ENCODE measurements around the gene GNA14.
"Not testable (repeated sequence)": the region's sequence is repeated elsewhere in the genome, so short reads cannot be mapped to it uniquely, and the experiment has no call there.

The GNA14 gene

DNA sequence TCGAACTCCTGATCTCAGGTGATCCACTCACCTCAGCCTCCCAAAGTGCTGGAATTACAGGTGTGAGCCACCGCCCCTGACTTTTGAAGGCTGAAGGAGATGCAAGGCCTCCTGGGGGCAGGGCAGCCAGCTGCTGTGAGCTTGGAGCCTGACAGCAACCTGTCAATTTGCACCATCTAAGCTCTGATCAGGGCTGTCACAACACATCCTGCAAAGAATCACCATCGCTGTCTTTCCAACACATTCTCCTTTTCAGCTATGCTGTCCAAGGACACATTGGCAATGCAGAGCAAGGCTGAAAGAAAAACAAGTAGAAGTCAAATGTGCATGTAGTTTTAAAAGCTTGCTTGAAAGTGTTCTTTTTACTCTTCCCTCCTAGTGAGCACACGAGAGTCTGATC is 54.6 kb downstream of the GNA14 start:
- Histone ChIP-seq H3K27me3 (ENCODE audit: control insufficient read depth in 2 of 2, insufficient read depth in 2 of 2, low read length in 2 of 2) (no peaks in the 10 kb centered on the region), H3K27ac (ENCODE audit: low read depth in 2 of 2, low read length in 2 of 2) (no peak overlapping the region), H3K9ac (ENCODE audit: low read depth in 1 of 2, low read length in 2 of 2) (no peak overlapping the region), H3K36me3 (ENCODE audit: control insufficient read depth in 2 of 2, insufficient read depth in 2 of 2, low read length in 2 of 2) (no peaks in the 10 kb centered on the region), H3K4me1 (ENCODE audit: control insufficient read depth in 2 of 2, insufficient read depth in 2 of 2, low read length in 2 of 2) (peaks cover 12 to 22% of the 10 kb centered on the region in 2 donors), H3K4me3 (ENCODE audit: low read length in 2 of 2) (no peak overlapping the region), H3K9me3 (ENCODE audit: control insufficient read depth in 2 of 2, low read length in 2 of 2) (no peaks in the 10 kb centered on the region)

DNA sequence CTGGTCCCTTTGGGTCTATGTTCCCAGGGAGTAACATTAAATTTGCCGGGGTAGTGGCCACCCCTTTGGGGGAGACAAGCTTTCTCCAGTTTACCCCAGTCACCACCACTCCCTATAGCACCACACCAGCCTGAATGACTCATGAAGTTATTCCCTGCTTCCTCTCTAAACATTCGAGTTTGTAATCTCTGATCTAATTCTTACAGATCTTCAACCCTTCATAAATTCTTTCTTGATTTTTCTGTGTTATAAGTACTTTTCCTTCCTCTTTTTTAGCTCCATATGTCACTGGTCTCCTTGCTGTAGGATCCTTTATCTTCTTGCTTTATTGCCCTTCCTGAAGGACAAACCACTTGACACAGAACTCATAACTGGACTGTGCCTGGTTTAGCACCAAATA is 55.6 kb downstream of the GNA14 start:
- Histone ChIP-seq H3K27ac (ENCODE audit: low read depth in 2 of 2, low read length in 2 of 2) (no peak overlapping the region), H3K36me3 (ENCODE audit: control insufficient read depth in 2 of 2, insufficient read depth in 2 of 2, low read length in 2 of 2) (no peaks in the 10 kb centered on the region), H3K4me3 (ENCODE audit: low read length in 2 of 2) (no peak overlapping the region), H3K27me3 (ENCODE audit: control insufficient read depth in 2 of 2, insufficient read depth in 2 of 2, low read length in 2 of 2) (no peaks in the 10 kb centered on the region), H3K9ac (ENCODE audit: low read depth in 1 of 2, low read length in 2 of 2) (no peak overlapping the region), H3K4me1 (ENCODE audit: control insufficient read depth in 2 of 2, insufficient read depth in 2 of 2, low read length in 2 of 2) (peaks cover 18 to 27% of the 10 kb centered on the region in 2 donors), H3K9me3 (ENCODE audit: control insufficient read depth in 2 of 2, low read length in 2 of 2) (no peaks in the 10 kb centered on the region)

DNA sequence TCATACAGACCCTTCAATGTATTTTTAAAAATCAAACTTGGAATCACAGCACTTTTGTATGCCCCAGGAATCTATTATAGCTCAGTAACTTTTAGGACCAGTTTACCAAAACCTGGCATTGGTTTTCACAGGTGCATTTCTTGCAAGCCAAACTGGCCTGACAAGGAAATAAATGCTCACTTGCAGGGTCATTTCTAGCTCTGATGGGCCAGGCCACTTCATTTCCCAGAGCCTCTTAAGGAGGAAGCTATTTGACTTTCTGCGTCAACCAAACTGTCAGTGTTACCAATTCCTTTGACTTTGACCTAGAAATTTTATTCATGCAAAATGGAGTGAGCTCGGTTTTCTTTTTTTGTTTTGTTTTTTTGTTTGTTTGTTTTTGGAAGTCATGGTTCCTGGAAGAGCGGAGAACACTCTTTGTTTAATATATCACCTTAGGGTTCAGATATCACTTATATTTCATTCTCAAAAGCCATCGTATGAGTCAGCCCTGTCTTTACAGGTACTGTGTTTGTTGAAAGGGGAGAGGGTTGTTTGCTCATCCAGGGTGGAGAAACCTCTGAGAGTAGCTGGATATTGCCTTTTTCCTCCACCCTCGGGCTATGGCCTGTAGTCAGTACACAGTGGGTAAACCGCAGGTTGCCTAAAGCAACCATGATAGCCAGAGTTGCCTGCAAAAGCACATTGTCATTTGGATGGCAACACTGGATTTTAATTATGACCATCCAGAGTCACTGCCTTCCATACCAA is 58.9 kb downstream of the GNA14 start:
- H3K27ac ChIP-seq (ENCODE audit: low read depth in 2 of 2, low read length in 2 of 2), result peak overlapping the region; percentile 79 to 89
- H3K4me1 ChIP-seq (ENCODE audit: control insufficient read depth in 2 of 2, insufficient read depth in 2 of 2, low read length in 2 of 2), result peaks cover 16 to 31% of the 10 kb centered on the region in 2 donors
- H3K9me3 ChIP-seq (ENCODE audit: control insufficient read depth in 2 of 2, low read length in 2 of 2), result no peaks in the 10 kb centered on the region
- no peaks in the 10 kb centered on the region for H3K27me3 ChIP-seq (ENCODE audit: control insufficient read depth in 2 of 2, insufficient read depth in 2 of 2, low read length in 2 of 2)
- peak overlapping the region in 1 of 2 donors; percentile 32 for H3K4me3 ChIP-seq (ENCODE audit: low read length in 2 of 2)
- H3K36me3 ChIP-seq (ENCODE audit: control insufficient read depth in 2 of 2, insufficient read depth in 2 of 2, low read length in 2 of 2), result no peaks in the 10 kb centered on the region
- peak overlapping the region in 1 of 2 donors; percentile 34 for H3K9ac ChIP-seq (ENCODE audit: low read depth in 1 of 2, low read length in 2 of 2)

DNA sequence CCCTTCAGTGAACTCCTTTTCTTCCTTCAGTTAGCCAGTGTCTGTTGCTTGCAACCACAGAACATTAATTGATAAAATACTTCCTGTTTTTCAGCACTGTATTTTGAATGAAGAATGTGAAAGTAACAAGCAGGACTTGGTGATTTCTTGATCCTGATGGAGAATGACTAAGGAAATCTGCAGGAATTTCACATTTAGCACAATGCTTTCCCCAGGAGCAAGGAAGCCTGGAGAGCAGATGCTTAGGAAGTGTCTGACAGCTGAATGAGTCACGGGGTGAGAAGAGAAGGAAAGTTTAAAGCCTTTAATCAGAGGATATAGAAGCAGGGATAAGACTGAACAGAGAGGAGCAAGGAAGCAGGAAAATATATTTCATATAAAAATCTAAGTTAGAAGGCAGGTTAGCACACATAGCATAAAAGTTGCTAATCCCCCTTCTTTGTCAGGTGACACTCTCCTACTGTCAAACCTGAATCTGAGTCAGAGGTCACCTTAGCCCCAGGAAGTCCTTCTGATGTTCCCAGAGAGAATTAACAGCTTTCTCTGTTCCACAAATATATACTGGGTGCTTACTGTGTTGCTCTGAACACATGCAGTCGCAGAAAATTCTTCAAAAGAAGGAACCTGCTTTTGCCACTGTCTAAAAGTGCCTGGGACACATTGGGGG is 59.7 kb downstream of the GNA14 start:
- H3K9ac ChIP-seq (ENCODE audit: low read depth in 1 of 2, low read length in 2 of 2), result peak overlapping the region; percentile 34 to 38
- no peaks in the 10 kb centered on the region for H3K36me3 ChIP-seq (ENCODE audit: control insufficient read depth in 2 of 2, insufficient read depth in 2 of 2, low read length in 2 of 2)
- H3K9me3 ChIP-seq (ENCODE audit: control insufficient read depth in 2 of 2, low read length in 2 of 2), result no peaks in the 10 kb centered on the region
- H3K27me3 ChIP-seq (ENCODE audit: control insufficient read depth in 2 of 2, insufficient read depth in 2 of 2, low read length in 2 of 2), result no peaks in the 10 kb centered on the region
- no peak overlapping the region for H3K4me3 ChIP-seq (ENCODE audit: low read length in 2 of 2)
- H3K4me1 ChIP-seq (ENCODE audit: control insufficient read depth in 2 of 2, insufficient read depth in 2 of 2, low read length in 2 of 2), result peaks cover 16 to 31% of the 10 kb centered on the region in 2 donors
- H3K27ac ChIP-seq (ENCODE audit: low read depth in 2 of 2, low read length in 2 of 2), result peak overlapping the region; percentile 79 to 89

DNA sequence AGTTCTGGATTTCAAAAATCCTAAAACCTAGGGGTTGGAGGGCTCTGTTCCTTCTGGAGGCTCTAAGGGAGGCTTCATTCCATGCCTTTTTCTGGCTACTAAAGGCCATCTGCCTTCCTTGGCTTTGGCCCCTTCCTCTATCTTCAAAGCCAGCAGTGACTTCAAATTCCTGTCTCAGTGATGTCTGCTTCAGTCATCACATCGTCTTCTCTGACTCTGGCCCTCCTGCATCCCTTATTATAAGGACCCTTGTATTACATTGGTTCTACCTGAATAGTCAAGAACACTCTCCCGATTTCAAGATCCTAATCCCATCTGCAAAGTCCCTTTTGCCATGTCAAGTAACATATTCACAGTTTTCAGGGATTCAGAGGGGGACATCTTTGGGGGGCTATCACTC is 60.3 kb downstream of the GNA14 start:
- Histone ChIP-seq H3K36me3 (ENCODE audit: control insufficient read depth in 2 of 2, insufficient read depth in 2 of 2, low read length in 2 of 2) (no peaks in the 10 kb centered on the region), H3K4me1 (ENCODE audit: control insufficient read depth in 2 of 2, insufficient read depth in 2 of 2, low read length in 2 of 2) (peaks cover 16 to 31% of the 10 kb centered on the region in 2 donors), H3K27ac (ENCODE audit: low read depth in 2 of 2, low read length in 2 of 2) (peak overlapping the region; percentile 79 to 89), H3K9ac (ENCODE audit: low read depth in 1 of 2, low read length in 2 of 2) (no peak overlapping the region), H3K9me3 (ENCODE audit: control insufficient read depth in 2 of 2, low read length in 2 of 2) (no peaks in the 10 kb centered on the region), H3K27me3 (ENCODE audit: control insufficient read depth in 2 of 2, insufficient read depth in 2 of 2, low read length in 2 of 2) (no peaks in the 10 kb centered on the region), H3K4me3 (ENCODE audit: low read length in 2 of 2) (no peak overlapping the region)

DNA sequence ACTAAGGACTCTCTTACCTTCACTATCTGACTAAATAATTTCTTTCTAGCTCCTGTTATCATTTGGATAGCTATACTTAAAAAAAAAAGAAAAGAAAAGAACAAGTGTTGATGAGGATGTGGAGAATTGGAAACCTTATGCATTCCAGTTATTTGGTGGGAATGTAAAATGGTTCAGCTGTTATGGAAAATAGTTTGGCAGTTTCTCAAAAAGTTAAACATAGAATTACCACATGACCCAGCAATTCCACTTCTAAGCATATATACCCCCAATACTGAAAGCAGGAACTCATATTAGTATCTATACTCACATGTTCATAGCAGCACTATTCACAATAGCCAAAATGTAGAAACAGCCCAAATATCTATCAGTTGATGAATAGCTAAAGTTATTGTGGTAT is 61.1 kb downstream of the GNA14 start:
- Histone ChIP-seq H3K36me3 (ENCODE audit: control insufficient read depth in 2 of 2, insufficient read depth in 2 of 2, low read length in 2 of 2) (no peaks in the 10 kb centered on the region), H3K4me3 (ENCODE audit: low read length in 2 of 2) (no peak overlapping the region), H3K4me1 (ENCODE audit: control insufficient read depth in 2 of 2, insufficient read depth in 2 of 2, low read length in 2 of 2) (peaks cover 16 to 31% of the 10 kb centered on the region in 2 donors), H3K27me3 (ENCODE audit: control insufficient read depth in 2 of 2, insufficient read depth in 2 of 2, low read length in 2 of 2) (no peaks in the 10 kb centered on the region), H3K9ac (ENCODE audit: low read depth in 1 of 2, low read length in 2 of 2) (no peak overlapping the region), H3K27ac (ENCODE audit: low read depth in 2 of 2, low read length in 2 of 2) (no peak overlapping the region), H3K9me3 (ENCODE audit: control insufficient read depth in 2 of 2, low read length in 2 of 2) (no peaks in the 10 kb centered on the region)

DNA sequence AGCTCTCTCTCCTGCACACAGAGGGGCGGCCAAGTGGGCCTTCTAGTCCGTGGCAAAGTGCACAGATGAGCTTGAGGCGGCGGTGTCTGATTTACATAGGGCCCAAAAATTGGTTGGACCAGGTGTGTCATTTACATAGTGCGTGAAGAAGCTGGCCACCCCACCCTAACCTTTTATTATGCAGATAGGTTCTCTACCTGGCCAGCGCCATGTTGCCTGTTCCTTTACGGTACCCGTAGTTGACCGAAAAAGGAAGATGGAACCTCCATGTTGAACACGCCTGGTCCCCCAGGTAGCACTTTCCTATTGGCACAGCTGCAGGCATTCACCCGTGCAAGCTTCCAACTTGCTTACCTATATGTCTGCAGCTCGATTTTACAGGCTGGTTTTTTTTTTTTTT is 61.5 kb downstream of the GNA14 start:
- Histone ChIP-seq H3K4me3 (ENCODE audit: low read length in 2 of 2) (no peak overlapping the region), H3K9ac (ENCODE audit: low read depth in 1 of 2, low read length in 2 of 2) (no peak overlapping the region), H3K9me3 (ENCODE audit: control insufficient read depth in 2 of 2, low read length in 2 of 2) (no peaks in the 10 kb centered on the region), H3K36me3 (ENCODE audit: control insufficient read depth in 2 of 2, insufficient read depth in 2 of 2, low read length in 2 of 2) (no peaks in the 10 kb centered on the region), H3K27ac (ENCODE audit: low read depth in 2 of 2, low read length in 2 of 2) (no peak overlapping the region), H3K27me3 (ENCODE audit: control insufficient read depth in 2 of 2, insufficient read depth in 2 of 2, low read length in 2 of 2) (no peaks in the 10 kb centered on the region), H3K4me1 (ENCODE audit: control insufficient read depth in 2 of 2, insufficient read depth in 2 of 2, low read length in 2 of 2) (peaks cover 16 to 31% of the 10 kb centered on the region in 2 donors)

DNA sequence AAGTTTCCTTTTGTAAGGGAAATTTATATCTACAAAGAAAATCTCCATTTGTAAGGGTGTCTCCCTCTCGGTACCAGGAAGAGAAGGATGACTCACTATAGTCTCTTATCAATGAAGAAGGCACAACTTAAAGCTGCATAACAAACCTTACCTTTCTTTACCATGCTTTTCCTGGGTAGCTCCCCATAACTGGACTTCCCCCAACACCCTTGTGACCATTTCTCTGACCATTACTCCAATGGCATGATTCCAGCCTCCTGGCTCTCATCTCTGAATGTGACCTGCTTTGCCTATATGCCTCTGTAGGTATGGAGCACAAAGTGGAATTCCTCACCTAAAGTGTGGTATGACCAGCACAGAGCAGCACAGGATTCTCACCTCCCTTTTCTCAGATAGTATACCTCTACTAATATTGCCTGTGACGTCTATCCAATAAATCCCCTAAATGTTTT is 62.8 kb downstream of the GNA14 start:
- no peaks in the 10 kb centered on the region for H3K9me3 ChIP-seq (ENCODE audit: control insufficient read depth in 2 of 2, low read length in 2 of 2)
- H3K27ac ChIP-seq (ENCODE audit: low read depth in 2 of 2, low read length in 2 of 2), result no peak overlapping the region

DNA sequence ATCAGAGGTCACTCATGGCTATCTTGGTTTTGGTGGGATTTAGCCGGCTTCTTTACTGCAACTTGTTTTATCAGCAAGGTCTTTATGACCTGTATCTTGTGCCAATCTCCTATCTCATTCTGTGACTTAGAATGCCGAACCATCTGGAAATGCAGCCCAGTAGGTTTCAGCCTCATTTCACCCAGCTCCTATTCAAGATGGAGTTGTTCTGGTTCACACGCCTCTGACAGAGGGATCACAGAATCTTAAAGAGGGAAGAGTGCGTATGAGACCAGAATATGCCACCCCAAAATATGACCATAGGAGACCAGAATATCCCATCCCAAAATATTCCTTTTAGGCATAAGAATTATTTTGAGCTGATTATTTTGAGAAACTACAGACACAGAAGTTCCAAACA is 63.2 kb downstream of the GNA14 start:
- H3K27me3 ChIP-seq (ENCODE audit: control insufficient read depth in 2 of 2, insufficient read depth in 2 of 2, low read length in 2 of 2); H3K9ac ChIP-seq (ENCODE audit: low read depth in 1 of 2, low read length in 2 of 2); H3K9me3 ChIP-seq (ENCODE audit: control insufficient read depth in 2 of 2, low read length in 2 of 2); H3K4me3 ChIP-seq (ENCODE audit: low read length in 2 of 2); H3K36me3 ChIP-seq (ENCODE audit: control insufficient read depth in 2 of 2, insufficient read depth in 2 of 2, low read length in 2 of 2); H3K27ac ChIP-seq (ENCODE audit: low read depth in 2 of 2, low read length in 2 of 2): not testable (repeated sequence)
- peaks cover 15 to 27% of the 10 kb centered on the region in 2 donors for H3K4me1 ChIP-seq (ENCODE audit: control insufficient read depth in 2 of 2, insufficient read depth in 2 of 2, low read length in 2 of 2)

More for the DNA sequence above, 62.8 kb downstream of the GNA14 start:
- Histone ChIP-seq H3K4me1 (ENCODE audit: control insufficient read depth in 2 of 2, insufficient read depth in 2 of 2, low read length in 2 of 2) (peaks cover 16 to 30% of the 10 kb centered on the region in 2 donors), H3K4me3 (ENCODE audit: low read length in 2 of 2) (no peak overlapping the region), H3K27me3 (ENCODE audit: control insufficient read depth in 2 of 2, insufficient read depth in 2 of 2, low read length in 2 of 2) (no peaks in the 10 kb centered on the region), H3K9ac (ENCODE audit: low read depth in 1 of 2, low read length in 2 of 2) (no peak overlapping the region), H3K36me3 (ENCODE audit: control insufficient read depth in 2 of 2, insufficient read depth in 2 of 2, low read length in 2 of 2) (no peaks in the 10 kb centered on the region)

DNA sequence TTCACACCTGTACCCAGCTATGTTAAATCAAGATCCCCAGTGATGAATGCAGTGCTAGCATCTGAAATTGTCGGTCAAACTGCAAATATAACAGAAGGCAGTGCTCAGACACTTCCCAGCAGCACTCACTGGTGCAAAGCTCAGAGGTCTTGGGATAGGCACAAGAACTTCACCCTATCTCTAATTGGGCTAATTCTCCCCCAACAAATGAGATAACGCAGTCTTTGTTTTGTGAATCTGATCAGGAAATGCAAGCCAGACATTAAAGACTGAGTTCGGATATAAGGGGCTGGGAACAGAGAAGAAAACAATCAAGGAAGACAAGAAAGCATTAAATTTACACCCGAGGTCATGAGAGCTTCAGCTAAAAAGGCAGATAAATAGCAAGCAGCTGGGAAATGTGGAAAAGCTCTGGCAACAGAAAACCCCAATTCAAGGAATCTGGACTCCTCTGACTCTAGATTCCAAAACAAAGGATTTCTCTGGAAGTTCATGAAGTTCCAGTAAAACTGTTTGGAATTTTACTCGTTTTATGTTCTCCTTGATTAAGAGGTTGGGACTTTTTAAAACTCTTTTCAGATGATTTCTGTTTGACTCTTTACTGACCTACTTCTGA is 65.1 kb downstream of the GNA14 start:
- H3K27ac ChIP-seq (ENCODE audit: low read depth in 2 of 2, low read length in 2 of 2), result no peak overlapping the region
- peaks cover 4 to 10% of the 10 kb centered on the region in 2 donors for H3K4me1 ChIP-seq (ENCODE audit: control insufficient read depth in 2 of 2, insufficient read depth in 2 of 2, low read length in 2 of 2)
- no peak overlapping the region for H3K4me3 ChIP-seq (ENCODE audit: low read length in 2 of 2)
- no peaks in the 10 kb centered on the region for H3K9me3 ChIP-seq (ENCODE audit: control insufficient read depth in 2 of 2, low read length in 2 of 2)
- no peak overlapping the region for H3K9ac ChIP-seq (ENCODE audit: low read depth in 1 of 2, low read length in 2 of 2)
- no peaks in the 10 kb centered on the region for H3K36me3 ChIP-seq (ENCODE audit: control insufficient read depth in 2 of 2, insufficient read depth in 2 of 2, low read length in 2 of 2)
- H3K27me3 ChIP-seq (ENCODE audit: control insufficient read depth in 2 of 2, insufficient read depth in 2 of 2, low read length in 2 of 2), result no peaks in the 10 kb centered on the region
